Middle frontal gyrus (tissue), 1 donor: ENCODE measurements around the gene MGST2.

Experiments used
- DNase-seq: peaks from one replicate; pipeline ENCODE4 v3.0.0-alpha.2; 2015; ENCODE audit warnings: low spot score; ENCODE audit errors: extremely low spot score

MGST2 gene

DNA sequence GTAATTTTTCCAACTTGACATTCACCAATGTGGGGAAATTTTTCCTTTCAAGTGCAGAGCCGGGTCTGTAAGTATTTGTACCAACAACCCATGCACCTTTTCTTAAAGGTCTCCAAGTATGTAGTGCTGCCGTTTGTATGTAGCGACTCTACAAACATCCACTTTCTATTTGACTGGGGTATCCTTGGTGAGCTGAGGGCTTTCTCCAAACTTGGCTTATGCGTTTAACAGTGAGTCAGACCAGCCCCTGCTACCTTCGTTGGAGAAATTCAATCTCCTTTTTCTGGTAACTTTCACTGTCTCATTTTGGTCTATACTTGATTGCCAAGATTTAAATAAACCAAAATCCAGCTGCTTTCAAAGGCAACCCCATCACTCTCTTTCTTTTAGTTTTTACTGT, 34.9 kb downstream of the MGST2 start:
- no peak for DNase-seq

GRCh38 chr4:139704915-139705485, 39.4 kb downstream of the MGST2 start:
- DNase-seq: no peak

GRCh38 chr4:139709660-139710059, 44.0 kb downstream of the MGST2 start:
- DNase-seq: no peak

DNA sequence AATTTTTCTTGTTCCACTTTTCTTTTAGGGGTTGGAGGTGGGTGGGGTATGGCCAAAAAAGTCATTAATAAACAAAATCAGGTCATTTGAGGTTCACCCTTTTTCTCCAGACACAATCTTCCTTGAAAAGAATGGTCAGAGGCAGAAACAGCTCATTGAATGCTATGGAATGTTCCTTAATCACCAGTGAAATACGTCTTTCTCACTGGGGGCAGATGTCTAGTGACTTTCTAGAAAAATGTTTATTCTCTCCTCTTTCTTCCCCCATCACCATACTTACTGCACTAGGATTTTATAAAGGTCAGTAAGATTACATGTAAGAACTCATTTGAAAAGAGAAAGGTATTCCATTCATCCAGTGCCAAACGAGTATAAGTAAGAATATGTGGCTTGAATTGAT, 44.5 kb downstream of the MGST2 start:
- DNase-seq: no peak

DNA sequence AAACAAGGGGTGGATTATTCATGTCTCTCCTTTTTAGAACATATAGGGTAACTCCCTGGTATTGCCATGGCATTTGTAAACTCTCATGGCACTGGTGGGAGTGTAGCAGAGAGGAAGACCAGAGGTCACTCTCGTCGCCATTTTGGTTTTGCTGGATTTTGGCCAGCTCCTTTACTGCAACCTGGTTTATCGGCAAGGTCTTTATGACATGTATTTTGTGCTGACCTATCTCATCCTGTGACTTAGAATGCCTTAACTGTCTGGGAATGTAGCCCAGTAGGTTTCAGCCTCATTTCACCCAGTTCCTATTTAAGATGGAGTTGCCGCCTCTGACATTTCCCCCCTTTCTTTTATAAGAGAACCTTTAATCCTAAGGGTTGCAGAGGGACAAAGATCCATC, 45.8 kb downstream of the MGST2 start:
- DNase-seq: no peak

- DNase-seq: no peak
Measured at GRCh38 chr4:139712882-139713281, 47.3 kb downstream of the MGST2 start.

DNA sequence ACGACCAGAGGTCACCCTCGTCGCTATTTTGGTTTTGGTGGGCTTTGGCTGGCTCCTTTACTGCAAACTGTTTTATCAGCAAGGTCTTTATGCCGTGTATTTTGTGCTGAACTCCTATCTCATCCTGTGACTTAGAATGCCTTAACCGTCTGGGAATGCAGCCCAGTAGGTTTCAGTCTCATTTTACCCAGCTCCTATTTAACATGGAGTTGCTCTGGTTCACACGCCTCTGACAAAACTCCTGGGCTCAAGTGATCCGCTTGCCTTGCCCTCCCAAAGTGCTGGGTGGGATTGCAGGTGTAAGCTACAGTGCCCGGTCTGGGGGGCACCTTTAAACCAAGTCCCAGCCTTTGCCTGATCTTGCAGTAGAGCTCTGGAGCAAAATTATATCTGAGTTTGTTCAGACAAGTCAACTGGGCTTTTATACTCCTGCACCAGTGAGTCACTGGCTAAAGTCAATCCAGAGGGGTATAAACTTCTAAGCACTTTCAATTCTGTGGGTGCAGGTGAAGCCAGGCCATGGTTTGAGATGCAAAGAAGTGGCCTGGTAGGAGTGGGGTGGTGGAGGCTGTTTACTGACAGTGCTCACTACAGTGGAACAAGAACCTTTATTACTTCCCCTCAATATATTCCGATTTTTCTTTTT, 50.2 kb downstream of the MGST2 start:
- DNase-seq: no peak

GRCh38 chr4:139718358-139718757, 52.7 kb downstream of the MGST2 start:
- no peak for DNase-seq

DNA sequence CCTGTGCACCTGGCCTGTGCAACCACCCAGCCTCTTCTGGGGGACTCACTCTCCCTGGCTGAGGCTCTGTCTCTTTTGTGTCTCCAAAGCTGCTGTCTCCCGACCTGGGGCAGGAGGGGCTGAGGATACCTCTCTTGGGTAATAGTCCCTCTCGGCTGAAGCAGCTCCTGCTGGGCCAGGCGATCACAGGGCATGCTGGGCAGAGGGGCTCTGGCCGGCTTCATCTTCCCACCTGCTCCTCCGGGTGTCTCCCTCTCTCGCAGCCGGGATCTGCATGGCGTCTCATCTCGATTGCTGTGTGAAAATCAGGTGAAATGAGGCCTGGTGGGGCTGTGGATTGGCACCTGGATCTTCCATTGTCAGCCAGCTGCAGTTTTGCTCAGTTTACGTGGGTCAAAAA, 53.2 kb downstream of the MGST2 start:
- no peak for DNase-seq

DNA sequence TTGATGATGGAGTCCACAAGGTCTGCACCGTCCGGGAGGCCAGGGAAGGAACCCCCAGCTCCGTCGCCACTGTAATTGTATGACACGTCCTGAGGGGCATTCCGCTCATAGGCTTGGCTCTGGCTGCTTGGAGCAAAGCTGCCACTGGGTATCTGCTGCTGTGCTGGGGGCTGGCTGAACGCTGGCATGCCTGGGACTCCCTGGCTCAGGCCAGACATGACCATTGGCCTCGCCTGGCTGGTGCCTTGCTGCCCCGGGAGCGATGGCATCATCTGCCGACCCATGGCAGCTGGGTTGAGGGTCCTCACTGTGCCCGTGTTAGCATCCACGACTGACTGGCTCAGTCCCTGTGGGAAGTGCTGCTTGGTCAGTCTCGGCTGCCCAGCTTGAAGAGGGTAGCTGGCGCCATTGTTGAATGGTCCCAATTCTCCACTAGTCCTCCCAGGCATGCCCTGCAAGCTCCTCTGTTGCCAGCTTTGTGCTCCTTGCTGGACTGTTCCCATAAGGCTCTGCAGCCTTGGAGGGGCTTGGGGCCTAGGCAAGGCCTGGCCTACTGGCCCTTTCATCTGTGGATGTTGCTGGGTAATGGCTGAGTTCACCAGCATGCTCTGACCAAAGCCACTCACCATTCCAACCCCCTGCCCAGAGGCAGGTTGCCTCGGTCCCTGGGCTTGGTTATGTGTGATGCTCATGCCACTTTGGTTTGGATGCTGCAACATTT, 53.9 kb downstream of the MGST2 start:
- no peak for DNase-seq

GRCh38 chr4:139720806-139721205, 55.2 kb downstream of the MGST2 start:
- DNase-seq: no peak

DNA sequence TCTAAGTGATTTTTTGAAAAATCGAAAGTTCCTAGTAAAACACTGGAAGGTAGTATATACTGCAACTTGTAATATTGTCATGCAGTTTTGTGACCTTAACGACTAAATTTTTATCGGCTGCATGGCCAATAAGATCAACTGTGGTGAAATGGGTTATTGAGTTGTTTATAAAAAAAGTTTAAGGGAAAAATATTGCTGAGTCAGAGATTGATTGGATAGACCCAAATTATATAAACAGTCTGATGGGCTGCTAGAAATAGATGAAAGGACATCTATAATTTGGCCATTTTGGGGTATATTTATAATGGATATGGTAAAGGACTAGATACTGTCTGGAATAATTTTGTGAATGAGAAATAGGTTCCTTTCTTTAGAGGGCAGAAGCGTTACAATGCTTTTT, 56.2 kb downstream of the MGST2 start:
- DNase-seq: no peak

DNA sequence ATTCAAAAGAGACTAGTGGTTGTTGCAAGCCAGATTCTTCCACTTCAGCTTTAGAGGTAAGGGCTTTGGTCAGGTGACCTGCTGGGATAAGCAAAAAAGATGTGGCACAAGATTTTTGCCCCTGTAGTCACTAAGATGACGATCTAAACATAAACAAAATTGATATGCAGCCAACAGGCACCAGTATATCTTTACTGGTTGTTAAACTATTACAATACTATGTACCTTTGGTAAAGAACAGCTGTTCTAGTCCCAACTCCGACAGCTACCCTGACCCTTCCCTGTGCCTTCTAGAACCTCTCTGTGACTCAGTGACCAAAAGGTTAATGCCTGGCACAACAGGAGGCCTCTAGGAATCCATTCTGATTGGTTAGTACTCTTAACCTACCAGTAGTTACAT, 59.6 kb downstream of the MGST2 start:
- no peak for DNase-seq

DNA sequence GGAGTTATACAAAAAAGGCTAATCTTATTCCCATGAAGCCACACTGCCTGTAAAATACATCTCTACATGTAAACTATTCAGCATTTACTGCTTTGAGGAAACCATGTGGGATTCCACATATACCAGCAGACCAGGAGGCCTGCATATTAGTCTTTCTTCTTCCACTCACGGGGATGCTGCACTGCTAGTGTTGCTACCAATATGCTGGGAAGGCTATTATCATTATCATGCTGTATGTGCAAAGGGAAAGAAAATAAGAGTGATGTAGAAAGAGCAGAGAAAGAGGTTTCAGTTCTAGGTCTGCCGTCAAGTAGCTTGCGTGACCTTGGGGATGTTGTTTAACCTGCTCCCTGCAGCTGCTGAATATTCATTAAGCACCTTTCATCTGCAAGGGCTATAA, 61.0 kb downstream of the MGST2 start:
- DNase-seq: no peak

GRCh38 chr4:139728146-139728545, 62.5 kb downstream of the MGST2 start:
- no peak for DNase-seq

DNA sequence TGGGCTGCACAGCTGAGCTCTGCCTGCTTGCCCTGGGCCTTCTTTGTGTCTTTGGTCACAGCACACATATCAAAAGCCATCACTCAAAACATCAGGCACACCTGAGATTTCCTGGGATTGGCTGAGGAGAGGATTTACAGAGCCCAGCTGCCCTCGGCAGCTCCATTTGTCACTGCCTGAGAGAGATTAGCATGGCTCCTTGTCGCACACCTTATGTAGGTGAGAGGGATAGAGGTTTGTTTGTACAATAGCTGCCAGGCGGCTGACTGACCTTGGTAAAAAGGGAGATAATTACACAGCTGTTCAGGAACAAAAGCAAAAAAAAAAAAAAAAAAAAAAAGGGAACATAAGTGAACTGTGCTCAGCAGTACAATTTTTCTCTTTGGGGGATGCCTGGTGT, 63.2 kb downstream of the MGST2 start:
- DNase-seq: no peak

GRCh38 chr4:139732991-139733570, 67.5 kb downstream of the MGST2 start:
- DNase-seq: no peak

DNA sequence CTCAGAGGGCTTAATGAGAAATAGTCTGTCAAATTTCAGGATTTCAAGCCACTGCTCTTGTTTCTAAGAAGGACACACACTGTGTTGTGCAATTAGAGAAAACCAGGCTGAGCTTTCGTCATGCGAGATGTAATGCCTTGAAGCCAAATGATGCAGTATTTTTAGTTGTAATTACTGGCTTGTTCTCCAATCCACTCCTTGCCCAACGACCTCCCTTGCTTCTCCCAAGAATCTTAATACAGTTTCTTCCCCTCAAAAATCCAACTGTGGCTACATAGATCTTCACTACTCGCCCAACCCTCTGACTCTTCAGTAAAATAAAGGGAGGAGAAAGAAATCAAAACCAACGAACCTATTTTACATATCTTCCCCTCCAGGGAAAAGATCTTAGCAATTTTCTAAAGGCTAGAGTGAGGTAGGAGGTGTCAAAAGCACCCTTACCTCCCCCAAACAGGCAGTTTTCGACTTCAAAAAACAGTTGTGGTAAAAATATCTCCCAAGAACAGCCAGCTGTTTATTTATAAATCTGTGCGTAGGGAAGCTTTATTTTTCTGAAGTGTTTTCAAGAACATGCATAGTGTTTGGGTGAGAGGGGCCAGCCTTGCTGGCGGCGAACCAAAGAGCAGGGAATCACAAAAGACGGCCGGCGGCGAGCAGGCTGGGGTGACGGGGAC, 68.7 kb downstream of the MGST2 start:
- DNase-seq: peak; percentile 31

DNA sequence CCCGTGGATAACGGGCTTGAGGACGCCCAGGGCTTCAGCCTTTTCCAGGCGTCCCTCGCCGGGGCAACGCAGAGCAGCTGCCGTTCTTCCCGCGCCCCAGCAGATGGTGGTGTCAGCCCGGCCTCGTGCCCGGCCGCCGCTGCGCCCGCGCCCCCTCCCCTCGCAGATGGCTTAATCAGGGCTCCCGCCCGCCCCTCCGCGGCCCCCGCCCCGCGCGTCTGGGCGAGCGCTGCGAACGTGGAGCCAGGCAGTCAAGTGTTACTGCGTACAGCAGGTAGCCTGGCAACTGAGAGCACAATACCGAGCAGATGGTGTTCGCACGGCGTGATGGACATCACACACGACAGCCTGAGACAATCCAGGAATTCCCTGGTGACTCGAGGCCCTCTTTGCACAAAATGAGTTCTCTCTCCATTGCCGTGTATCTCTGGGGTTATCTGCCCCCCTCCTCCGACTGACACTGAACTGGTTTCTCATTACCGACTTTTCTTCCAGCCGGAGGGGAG, 69.3 kb downstream of the MGST2 start:
- peak; percentile 58 for DNase-seq

DNA sequence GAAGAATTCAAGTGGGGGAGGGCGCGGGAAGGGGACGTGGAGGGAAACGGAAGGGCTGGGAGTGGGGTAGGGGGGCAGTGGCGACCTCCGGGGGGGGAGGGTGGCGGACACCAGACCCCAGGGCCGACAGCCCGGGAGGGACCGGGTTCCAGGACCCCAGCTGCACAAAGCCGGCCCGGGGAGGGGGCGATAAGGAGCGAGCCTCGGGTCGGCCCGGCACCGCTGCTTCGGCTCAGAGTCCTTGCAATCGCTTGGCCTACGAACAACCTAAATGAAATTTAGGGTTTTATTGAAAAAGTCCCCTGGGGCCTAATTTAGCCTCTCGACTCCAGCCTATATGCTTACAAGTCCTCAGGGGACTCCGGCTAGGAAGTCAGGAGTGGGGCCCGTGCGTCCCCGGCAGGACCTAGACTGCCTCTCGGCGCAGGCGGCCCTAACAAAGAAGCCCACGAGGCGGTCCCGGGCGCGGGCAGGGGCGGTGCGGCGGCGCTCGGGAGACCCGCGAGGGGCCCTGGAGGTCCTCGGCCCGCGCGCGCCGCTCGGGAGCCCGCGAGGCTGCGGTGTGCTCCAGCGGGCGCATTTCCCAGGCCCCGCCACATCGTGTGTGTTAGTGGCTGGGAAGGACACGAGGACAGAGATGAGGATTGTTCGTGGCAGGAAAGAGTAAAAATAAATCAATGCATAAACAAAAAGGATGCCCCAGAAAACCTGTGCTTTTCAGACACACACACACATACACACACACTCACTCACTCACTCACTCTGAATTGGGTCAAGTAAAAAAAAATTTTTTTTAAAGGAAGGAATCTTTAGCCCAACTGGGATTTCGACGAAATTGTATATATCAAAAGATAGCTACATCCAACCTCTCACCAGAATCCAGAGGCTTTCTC, 70.0 kb downstream of the MGST2 start:
- DNase-seq: no peak

GRCh38 chr4:139736274-139736660, 70.6 kb downstream of the MGST2 start:
- no peak for DNase-seq
